GM19351 (cell line): ENCODE data around the gene LAMA2.
"Not testable (repeated sequence)": the region's sequence is repeated elsewhere in the genome, so short reads cannot be mapped to it uniquely, and the experiment has no call there.

ENCODE experiments used
- ATAC-seq: cut with Tn5 transposase; IDR thresholded peaks from one replicate; pipeline ENCODE4 v1.9.1; 2021; ENCODE audit warnings: mild to moderate bottlenecking, moderate library complexity; ENCODE audit not compliant: unreplicated experiment

LAMA2 gene

DNA sequence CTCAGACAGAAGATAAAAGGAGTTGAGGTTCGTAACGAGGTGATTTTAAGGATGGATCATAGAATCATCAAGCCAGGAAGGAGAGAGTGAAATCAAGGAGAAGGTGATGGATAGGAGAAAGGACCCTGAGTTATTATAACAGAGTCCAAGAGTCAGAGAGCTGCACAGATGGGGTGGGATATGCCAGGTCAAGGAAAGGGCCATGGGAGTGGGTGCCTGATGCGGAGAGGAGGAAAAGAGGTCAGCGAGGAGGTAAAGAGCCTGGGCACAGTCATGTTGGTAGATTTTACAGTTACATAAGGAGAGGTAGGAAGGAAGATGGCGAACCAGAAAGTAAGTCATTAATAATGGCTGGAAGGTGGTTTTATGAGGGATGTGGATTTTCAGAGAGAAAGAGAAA, 114.9 kb downstream of the LAMA2 start:
- ATAC-seq, result no peak

DNA sequence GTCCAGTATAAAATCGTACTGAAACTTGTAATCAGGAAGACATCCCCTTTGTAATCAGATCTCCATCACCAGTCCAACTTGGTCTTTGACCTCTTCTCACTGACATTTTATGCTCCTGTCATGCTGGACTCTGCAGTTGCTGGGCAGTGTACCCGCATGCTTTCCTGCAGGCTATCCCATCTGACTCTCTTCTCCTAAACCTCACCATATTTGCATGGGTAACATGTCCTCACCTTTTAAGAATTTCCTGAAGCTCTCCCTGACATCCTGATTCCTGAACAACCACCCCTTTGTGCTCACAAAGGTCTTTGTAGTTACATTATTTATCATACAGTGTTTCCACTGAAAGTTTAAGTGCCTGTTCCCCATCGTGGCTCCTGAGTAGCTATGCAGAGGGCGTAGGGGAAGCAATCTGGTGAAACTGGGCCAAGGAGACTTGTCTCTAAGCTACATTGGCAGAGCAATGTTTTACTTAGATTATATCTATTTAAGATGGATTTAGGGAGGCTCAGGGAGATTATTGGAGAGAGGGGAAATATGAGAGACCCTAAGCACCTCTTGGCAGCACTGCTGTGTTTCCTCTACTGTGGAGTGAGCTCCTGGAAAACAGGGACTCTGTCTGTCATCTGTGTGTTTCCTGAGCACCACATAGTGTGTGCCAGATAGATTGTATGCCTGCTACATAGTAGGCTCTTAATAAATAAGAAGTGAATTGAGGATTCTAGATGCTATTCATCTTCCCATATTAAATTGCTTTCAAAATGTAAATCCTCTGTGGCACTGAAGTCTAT, 124.0 kb downstream of the LAMA2 start:
- no peak for ATAC-seq

GRCh38 chr6:129007701-129008373, 124.9 kb downstream of the LAMA2 start:
- ATAC-seq, result no peak

GRCh38 chr6:129008591-129008990, 125.7 kb downstream of the LAMA2 start:
- ATAC-seq, result no peak

GRCh38 chr6:129009851-129010250, 126.9 kb downstream of the LAMA2 start:
- no peak for ATAC-seq

DNA sequence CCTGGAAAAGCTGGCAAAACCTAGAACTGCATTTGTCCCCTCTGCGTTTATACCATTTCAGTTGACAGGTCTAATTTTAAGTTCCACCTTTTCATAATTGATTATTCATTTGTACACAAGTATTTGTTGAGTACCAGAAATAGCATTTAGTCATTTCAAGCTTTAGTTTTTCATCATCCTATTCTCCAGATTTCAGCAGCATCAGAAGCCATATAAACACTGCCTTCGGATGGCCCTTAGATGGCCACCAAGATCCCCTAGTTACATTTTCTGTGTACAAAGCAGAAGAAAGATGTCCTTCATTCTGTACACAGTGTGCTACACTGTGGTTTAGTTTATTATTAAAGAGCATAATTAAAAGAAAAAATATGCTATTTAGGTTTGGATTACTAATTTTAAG, 131.4 kb downstream of the LAMA2 start:
- ATAC-seq, result no peak

- ATAC-seq, result no peak
Measured at GRCh38 chr6:129015721-129016120, 132.8 kb downstream of the LAMA2 start.

- no peak for ATAC-seq
Measured at GRCh38 chr6:129016844-129017243, 133.9 kb downstream of the LAMA2 start.

DNA sequence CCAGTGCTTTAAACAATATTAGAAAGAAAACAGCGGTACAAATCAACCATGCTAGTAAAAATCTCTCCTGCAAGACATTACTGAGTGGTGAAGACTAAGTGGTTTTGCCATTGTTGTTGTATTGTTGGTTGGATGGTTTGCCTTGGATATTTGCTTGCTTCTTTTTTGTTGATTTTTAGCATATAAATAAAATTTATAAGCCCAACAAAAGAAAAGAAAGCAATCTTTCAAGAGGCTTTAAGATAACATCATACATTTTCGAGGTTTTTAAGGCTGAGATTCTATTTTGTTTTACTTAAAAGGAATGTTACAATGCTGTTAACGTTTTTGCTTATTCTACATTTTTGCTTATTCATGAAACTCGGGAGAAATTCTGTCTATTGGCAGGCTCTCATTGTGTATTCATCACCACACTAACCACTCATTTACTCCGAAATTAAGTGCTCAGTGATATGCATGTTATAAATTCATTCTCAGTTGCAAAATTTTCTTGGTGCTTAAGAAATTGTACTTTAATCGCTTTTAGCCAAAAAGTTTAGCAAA, 139.1 kb downstream of the LAMA2 start:
- no peak for ATAC-seq

- ATAC-seq, result no peak
Measured at GRCh38 chr6:129026601-129027000, 143.7 kb downstream of the LAMA2 start.

- ATAC-seq, result no peak
Measured at GRCh38 chr6:129029778-129030177, 146.8 kb downstream of the LAMA2 start.

GRCh38 chr6:129030215-129030614, 147.3 kb downstream of the LAMA2 start:
- no peak for ATAC-seq

GRCh38 chr6:129031051-129031599, 148.2 kb downstream of the LAMA2 start:
- ATAC-seq, result no peak

DNA sequence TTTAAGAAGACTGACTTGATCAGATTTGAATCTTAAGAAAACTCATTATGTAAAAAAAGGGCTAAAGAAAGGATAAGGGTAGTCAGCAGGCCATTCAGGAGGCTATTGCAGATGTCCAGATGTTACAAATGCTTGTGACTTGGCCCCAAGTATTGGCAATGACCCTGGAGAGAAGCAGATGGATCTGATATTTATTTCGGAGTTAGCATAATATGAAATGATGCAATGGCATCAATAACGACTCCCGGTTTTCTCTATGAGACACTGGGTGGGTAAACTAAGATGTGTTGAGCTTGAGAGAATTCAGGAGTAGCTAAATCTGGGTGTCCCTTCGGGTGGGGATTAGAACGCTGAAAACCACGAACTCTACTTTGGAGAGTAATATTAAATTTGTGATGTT, 149.7 kb downstream of the LAMA2 start:
- no peak for ATAC-seq

DNA sequence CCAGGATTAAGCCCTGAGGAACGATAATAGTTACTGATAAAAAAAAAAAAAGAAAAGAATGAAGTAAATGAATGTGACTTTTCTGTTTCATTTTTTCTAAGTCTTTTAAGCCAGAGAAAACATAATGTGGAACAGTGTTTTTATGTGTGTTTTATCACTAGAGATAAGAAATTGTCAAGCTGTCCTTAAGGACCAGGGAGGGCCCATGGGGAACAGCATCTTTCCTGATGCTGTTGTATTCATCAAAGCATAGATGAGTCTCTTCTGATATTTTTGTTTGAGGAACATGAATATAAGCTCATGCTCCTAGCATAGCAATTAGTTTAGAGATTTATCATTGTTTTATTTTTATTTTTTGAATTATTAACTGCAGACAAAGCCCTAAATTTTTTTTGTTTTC, 150.2 kb downstream of the LAMA2 start:
- no peak for ATAC-seq

GRCh38 chr6:129033581-129033980, 150.6 kb downstream of the LAMA2 start:
- no peak for ATAC-seq

DNA sequence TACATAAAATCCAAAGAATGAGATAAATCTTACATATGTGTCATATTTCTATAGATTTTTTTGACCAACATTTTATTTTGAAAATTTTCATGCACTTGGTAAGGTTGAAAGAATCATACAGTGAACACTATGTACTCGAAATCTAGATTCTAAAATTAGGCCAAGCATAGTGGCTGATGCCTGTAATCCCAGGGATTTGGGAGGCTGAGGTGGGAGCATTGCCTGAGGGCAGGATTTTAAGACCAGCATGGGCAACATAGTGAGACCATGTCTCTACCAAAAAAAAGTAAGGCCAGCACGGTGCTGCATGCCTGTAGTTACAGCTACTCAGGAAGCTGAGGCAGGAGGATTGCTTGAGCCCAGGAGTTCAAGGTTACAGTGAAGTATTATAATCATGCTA, 158.6 kb downstream of the LAMA2 start:
- no peak for ATAC-seq

DNA sequence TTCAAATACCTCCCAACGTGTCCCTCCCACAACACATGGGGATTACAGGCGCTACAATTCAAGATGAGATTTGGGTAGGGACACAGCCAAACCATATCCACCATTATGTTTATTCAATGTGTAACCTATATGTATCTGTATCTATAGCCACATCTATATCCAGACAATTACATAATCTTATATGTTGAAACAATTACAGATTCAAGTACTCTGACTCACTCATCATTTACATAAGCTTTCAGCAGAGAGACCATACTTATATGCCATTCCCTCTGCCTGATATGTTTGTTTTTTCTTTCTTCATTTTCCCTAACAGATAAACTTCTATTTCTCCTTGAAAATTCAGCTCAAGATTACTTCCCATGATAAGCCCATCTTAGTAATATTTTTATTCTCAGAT, 163.6 kb downstream of the LAMA2 start:
- ATAC-seq, result no peak

DNA sequence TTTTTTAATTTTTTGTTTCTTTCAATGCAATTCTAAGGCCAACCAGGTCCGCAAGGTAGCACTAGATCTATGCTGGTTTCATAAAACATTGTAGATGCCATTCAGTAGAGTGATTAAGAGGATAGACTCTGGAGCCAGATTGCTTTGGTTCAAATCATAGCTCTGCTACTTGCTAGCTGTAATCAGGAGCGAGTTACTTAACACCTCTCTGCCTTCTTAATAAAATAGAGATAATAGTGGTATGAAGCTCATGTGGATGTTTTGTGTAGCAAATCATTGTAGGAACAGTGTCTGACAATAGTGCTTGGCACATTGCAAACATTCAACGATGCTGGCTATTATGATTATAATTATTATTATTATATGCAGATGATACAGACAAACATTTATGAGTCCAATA, 164.9 kb downstream of the LAMA2 start:
- no peak for ATAC-seq

DNA sequence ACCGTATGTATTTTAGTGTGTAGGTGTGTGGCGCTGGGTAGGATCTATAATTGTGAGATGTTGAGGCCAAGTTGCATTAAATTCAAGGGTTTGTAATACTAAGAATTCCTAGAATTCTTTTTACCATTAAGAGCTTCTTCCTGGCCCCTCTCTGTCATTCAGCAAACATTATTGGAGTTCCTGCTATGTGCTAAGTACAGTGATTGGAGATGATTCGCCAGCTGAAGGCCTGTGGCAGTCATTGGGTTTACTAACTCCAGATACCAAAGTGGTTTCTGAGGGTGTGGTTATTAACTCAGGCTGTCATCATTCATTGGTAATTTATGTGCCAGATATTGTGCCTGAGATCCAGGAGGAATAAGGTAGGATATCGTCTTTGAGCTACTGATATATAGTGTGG, 167.1 kb downstream of the LAMA2 start:
- ATAC-seq, result no peak

GRCh38 chr6:129053143-129053542, 170.2 kb downstream of the LAMA2 start:
- ATAC-seq, result not testable (repeated sequence)

GRCh38 chr6:129055796-129056195, 172.9 kb downstream of the LAMA2 start:
- no peak for ATAC-seq
